Measurements from ENCODE around the gene WNK1. TPM values are rescaled to one million over a fixed set of nuclear protein-coding genes. Genes with fewer than 3 reads are reported as not detected.

WNK1 gene
- total RNA-seq, 2 experiments from 2014 or later = 84.1 to 131 TPM

DNA sequence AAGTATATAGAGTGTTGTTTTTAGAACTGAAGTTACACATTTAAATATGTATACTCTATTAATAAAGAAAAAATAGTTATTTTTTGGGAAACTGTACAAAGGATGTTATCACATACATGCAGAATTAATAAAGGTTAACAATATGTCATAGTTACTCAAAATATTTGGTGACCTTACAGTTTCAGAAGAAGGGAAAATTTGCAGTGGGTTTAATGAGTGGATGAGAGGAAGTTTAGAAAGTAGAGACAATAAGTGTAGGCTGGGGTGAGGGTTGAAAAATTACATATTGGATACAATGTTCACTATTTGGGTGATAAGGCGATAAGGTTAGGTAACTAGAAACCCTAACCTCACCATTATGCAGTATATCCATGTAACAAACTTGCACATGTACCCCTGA is 13.5 kb downstream of the WNK1 start:
- H3K9me2 ChIP-seq (ENCODE audit: insufficient read depth, low read length) = no peaks in the 10 kb centered on the region
- CTCF ChIA-PET (ENCODE audit: unreplicated experiment) = no interaction called here
- no peak overlapping the region for H3K4me3 ChIP-seq (ENCODE audit: low read depth, low read length, poor library complexity, severe bottlenecking)
- peaks cover 34% of the 10 kb centered on the region for H3K4me1 ChIP-seq (ENCODE audit: insufficient read depth, low read length, poor library complexity, severe bottlenecking)
- H3K79me2 ChIP-seq (ENCODE audit: insufficient read depth, low read depth, low read length) = peaks cover 89% of the 10 kb centered on the region
- H3K27ac ChIP-seq (ENCODE audit: low read depth, low read length, poor library complexity, severe bottlenecking) = no peak overlapping the region
- no peak for DNase-seq (ENCODE audit: low spot score)
- H2AFZ ChIP-seq (ENCODE audit: low read length) = no peak overlapping the region
- TSS peak; percentile 16 for BruUV-seq (replicated peaks)
- H3K9me3 ChIP-seq (ENCODE audit: low read length) = no peaks in the 10 kb centered on the region
- peaks cover 5% of the 10 kb centered on the region; the same call in 1 of the 2 replicates for H4K20me1 ChIP-seq (ENCODE audit: insufficient read depth, low read length)
- intact Hi-C loops (cut with micrococcal nuclease; ENCODE audit: unreplicated experiment) = no loop called here
- no peak overlapping the region for H3K4me2 ChIP-seq (ENCODE audit: low read length)
- TF ChIP-seq EZH2phosphoT487 (IDR thresholded peaks at IDR 0.05; ENCODE audit: borderline replicate concordance, low read depth, low read length) = no peak
- TF ChIP-seq, protein P1, sequence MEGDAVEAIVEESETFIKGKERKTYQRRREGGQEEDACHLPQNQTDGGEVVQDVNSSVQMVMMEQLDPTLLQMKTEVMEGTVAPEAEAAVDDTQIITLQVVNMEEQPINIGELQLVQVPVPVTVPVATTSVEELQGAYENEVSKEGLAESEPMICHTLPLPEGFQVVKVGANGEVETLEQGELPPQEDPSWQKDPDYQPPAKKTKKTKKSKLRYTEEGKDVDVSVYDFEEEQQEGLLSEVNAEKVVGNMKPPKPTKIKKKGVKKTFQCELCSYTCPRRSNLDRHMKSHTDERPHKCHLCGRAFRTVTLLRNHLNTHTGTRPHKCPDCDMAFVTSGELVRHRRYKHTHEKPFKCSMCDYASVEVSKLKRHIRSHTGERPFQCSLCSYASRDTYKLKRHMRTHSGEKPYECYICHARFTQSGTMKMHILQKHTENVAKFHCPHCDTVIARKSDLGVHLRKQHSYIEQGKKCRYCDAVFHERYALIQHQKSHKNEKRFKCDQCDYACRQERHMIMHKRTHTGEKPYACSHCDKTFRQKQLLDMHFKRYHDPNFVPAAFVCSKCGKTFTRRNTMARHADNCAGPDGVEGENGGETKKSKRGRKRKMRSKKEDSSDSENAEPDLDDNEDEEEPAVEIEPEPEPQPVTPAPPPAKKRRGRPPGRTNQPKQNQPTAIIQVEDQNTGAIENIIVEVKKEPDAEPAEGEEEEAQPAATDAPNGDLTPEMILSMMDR (conservative IDR thresholded peaks at IDR 0.05; ENCODE audit: low read length) = no peak
- POLR2A ChIA-PET = interaction anchor here (1.2 to 1.4 kb wide), 2 partner anchors 9 to 15 kb away, joined by 3 to 4 read pairs; no protein-coding TSS in a partner anchor
- peaks cover 50% of the 10 kb centered on the region for H3K36me3 ChIP-seq (ENCODE audit: insufficient read depth, low read length)

DNA sequence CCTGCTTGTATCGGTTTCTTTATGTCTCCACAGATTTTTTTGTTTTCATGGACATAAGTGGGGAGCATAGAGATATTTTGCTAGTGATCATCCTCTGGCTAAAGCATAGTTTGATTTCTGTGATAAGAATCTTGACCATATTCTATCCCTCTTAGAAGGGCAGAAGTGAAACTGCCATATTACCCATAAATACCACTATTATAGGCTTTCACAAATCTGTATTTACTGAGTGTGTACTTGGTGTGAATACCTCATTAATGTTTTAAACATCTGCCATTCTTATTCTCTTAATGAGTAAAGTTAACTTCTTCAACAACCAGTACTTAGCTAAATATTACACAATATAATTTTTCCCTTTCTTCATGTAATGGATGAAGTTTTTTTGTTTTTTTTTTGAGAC is 16.1 kb downstream of the WNK1 start:
- Histone ChIP-seq H3K36me3 (ENCODE audit: insufficient read depth, low read length) (peaks cover 32% of the 10 kb centered on the region), H4K20me1 (ENCODE audit: insufficient read depth, low read length) (peaks cover 10% of the 10 kb centered on the region; the same call in 1 of the 2 replicates), H3K4me1 (ENCODE audit: insufficient read depth, low read length, poor library complexity, severe bottlenecking) (peaks cover 28% of the 10 kb centered on the region), H3K27ac (ENCODE audit: low read depth, low read length, poor library complexity, severe bottlenecking) (no peak overlapping the region), H3K4me3 (ENCODE audit: low read depth, low read length, poor library complexity, severe bottlenecking) (no peak overlapping the region), H3K4me2 (ENCODE audit: low read length) (0 out of 2 replicates have a peak overlapping the region, but pooled peaks have one; percentile 4), H3K9me2 (ENCODE audit: insufficient read depth, low read length) (no peaks in the 10 kb centered on the region), H3K9me3 (ENCODE audit: low read length) (no peaks in the 10 kb centered on the region), H3K79me2 (ENCODE audit: insufficient read depth, low read depth, low read length) (peaks cover 93% of the 10 kb centered on the region), H2AFZ (ENCODE audit: low read length) (no peak overlapping the region)
- no TSS peak for BruUV-seq (replicated peaks)
- no peak for DNase-seq (ENCODE audit: low spot score)
- intact Hi-C loops (cut with micrococcal nuclease; ENCODE audit: unreplicated experiment) = no loop called here
- POLR2A ChIA-PET = interaction anchor here (0.6 to 2.3 kb wide), 2 partner anchors 12 to 14 kb away, joined by 3 to 8 read pairs; no protein-coding TSS in a partner anchor
- CTCF ChIA-PET (ENCODE audit: unreplicated experiment) = interaction anchor here (0.6 kb wide), 1 partner anchor 46 kb away, joined by 3 read pairs; no protein-coding TSS in a partner anchor
- TF ChIP-seq EZH2phosphoT487 (IDR thresholded peaks at IDR 0.05; ENCODE audit: borderline replicate concordance, low read depth, low read length) = no peak
- TF ChIP-seq, protein P1 (conservative IDR thresholded peaks at IDR 0.05; ENCODE audit: low read length) = no peak

GRCh38 chr12:770479-770878 is 18.1 kb downstream of the WNK1 start:
- intact Hi-C loops (cut with micrococcal nuclease; ENCODE audit: unreplicated experiment) = no loop called here
- DNase-seq (ENCODE audit: low spot score) = no peak
- H3K4me1 ChIP-seq (ENCODE audit: insufficient read depth, low read length, poor library complexity, severe bottlenecking) = peaks cover 35% of the 10 kb centered on the region
- no peak overlapping the region for H3K4me3 ChIP-seq (ENCODE audit: low read depth, low read length, poor library complexity, severe bottlenecking)
- H3K9me2 ChIP-seq (ENCODE audit: insufficient read depth, low read length) = no peaks in the 10 kb centered on the region
- peak overlapping the region; percentile 27; the same call in 1 of the 2 replicates for H3K4me2 ChIP-seq (ENCODE audit: low read length)
- H3K27ac ChIP-seq (ENCODE audit: low read depth, low read length, poor library complexity, severe bottlenecking) = no peak overlapping the region
- H3K9me3 ChIP-seq (ENCODE audit: low read length) = no peaks in the 10 kb centered on the region
- peaks cover 33% of the 10 kb centered on the region for H3K36me3 ChIP-seq (ENCODE audit: insufficient read depth, low read length)
- BruUV-seq (replicated peaks) = no TSS peak
- CTCF ChIA-PET (ENCODE audit: unreplicated experiment) = no interaction called here
- peaks cover 99% of the 10 kb centered on the region for H3K79me2 ChIP-seq (ENCODE audit: insufficient read depth, low read depth, low read length)
- H2AFZ ChIP-seq (ENCODE audit: low read length) = no peak overlapping the region
- peaks cover 22% of the 10 kb centered on the region for H4K20me1 ChIP-seq (ENCODE audit: insufficient read depth, low read length)
- no peak for TF ChIP-seq EZH2phosphoT487 (IDR thresholded peaks at IDR 0.05; ENCODE audit: borderline replicate concordance, low read depth, low read length)
- TF ChIP-seq, protein P1 (conservative IDR thresholded peaks at IDR 0.05; ENCODE audit: low read length) = no peak
- POLR2A ChIA-PET = interaction anchor here (0.7 to 1.3 kb wide), 2 partner anchors 11 to 14 kb away, joined by 3 to 4 read pairs; no protein-coding TSS in a partner anchor
